OCI-LY1 (cell line): ENCODE measurements around the gene NIPA2.

Source experiments
- H2AFZ ChIP-seq: fragments of 200-600 bp; sonication (generic), shearing (Covaris generic); 2 replicates; pipeline ENCODE4 v1.6.0; 2014; ENCODE audit warnings: antibody characterized with exemption, mild to moderate bottlenecking, low read length
- H3F3A ChIP-seq: fragments of 200-600 bp; sonication (generic), shearing (Covaris generic); 2 replicates; pipeline ENCODE4 v1.6.0; 2014; ENCODE audit warnings: mild to moderate bottlenecking, antibody characterized with exemption, low read length, moderate library complexity; ENCODE audit not compliant: insufficient read depth
- H3K27ac ChIP-seq: fragments of 200-600 bp; sonication (generic); 2 replicates; pipeline ENCODE4 v1.5.1; 2014; ENCODE audit warnings: low read length, mixed run types, mild to moderate bottlenecking, low read depth; ENCODE audit not compliant: poor library complexity, severe bottlenecking
- H3K27me3 ChIP-seq: fragments of 200-600 bp; sonication (generic); 2 replicates; pipeline ENCODE4 v1.6.0; 2014; ENCODE audit warnings: antibody characterized with exemption, mild to moderate bottlenecking, low read length, moderate library complexity; ENCODE audit not compliant: insufficient read depth
- H3K36me3 ChIP-seq: fragments of 200-600 bp; sonication (generic); 2 replicates; pipeline ENCODE4 v1.6.1; 2014; ENCODE audit warnings: mild to moderate bottlenecking, antibody characterized with exemption, low read length, moderate library complexity, mixed read lengths; ENCODE audit not compliant: insufficient read depth
- H3K4me1 ChIP-seq: fragments of 200-600 bp; sonication (generic); 2 replicates; pipeline ENCODE4 v1.5.1; 2014; ENCODE audit warnings: mild to moderate bottlenecking, low read length, moderate library complexity; ENCODE audit not compliant: insufficient read depth, severe bottlenecking
- H3K4me2 ChIP-seq: fragments of 200-600 bp; sonication (generic), shearing (Covaris generic); 2 replicates; pipeline ENCODE4 v1.6.1; 2014; ENCODE audit warnings: low read length
- H3K4me3 ChIP-seq: fragments of 200-600 bp; sonication (generic); 2 replicates; pipeline ENCODE4 v1.5.1; 2014; ENCODE audit warnings: low read length, low read depth, mild to moderate bottlenecking, mixed read lengths; ENCODE audit not compliant: poor library complexity, severe bottlenecking
- H3K79me2 ChIP-seq: fragments of 200-600 bp; shearing (Covaris generic); 2 replicates; pipeline ENCODE4 v1.6.1; 2016; ENCODE audit warnings: mixed run types, low read length, mixed read lengths; ENCODE audit not compliant: insufficient read depth
- H3K9ac ChIP-seq: fragments of 200-600 bp; sonication (generic), shearing (Covaris generic); 2 replicates; pipeline ENCODE4 v1.6.1; 2014; ENCODE audit warnings: mild to moderate bottlenecking, low read length, mixed read lengths
- H3K9me2 ChIP-seq: fragments of 200-600 bp; sonication (generic), shearing (Covaris generic); 2 replicates; pipeline ENCODE4 v1.6.1; 2014; ENCODE audit warnings: low read depth, mild to moderate bottlenecking, low read length, mixed read lengths
- H3K9me3 ChIP-seq: fragments of 200-600 bp; shearing (Covaris generic); 2 replicates; pipeline ENCODE4 v1.6.1; 2014; ENCODE audit warnings: low read length, mixed read lengths
- H4K20me1 ChIP-seq: fragments of 200-600 bp; sonication (generic), shearing (Covaris generic); 2 replicates; pipeline ENCODE4 v1.6.0; 2016; ENCODE audit warnings: mild to moderate bottlenecking, low read length; ENCODE audit not compliant: insufficient read depth
- EZH2 ChIP-seq: fragments of 200-600 bp; sonication (generic), shearing (Covaris generic); IDR thresholded peaks from 2 replicates; pipeline ENCODE4 v1.8.0; 2017; ENCODE audit warnings: borderline replicate concordance, mixed run types, mild to moderate bottlenecking, antibody characterized with exemption, low read length, moderate library complexity, mixed read lengths
- TF ChIP-seq, protein P1 (sequence below): fragments of 200-600 bp; sonication (generic), shearing (Covaris generic); IDR thresholded peaks from 2 replicates; pipeline ENCODE4 v1.5.1; 2017; ENCODE audit warnings: mild to moderate bottlenecking, antibody characterized with exemption, low read length, moderate library complexity, mixed read lengths

Gene NIPA2

GRCh38 chr15:22819651-22820050, 18.8 kb upstream of the NIPA2 start:
- no peak overlapping the region for H2AFZ ChIP-seq
- H3K27ac ChIP-seq = no peak overlapping the region
- no peaks in the 10 kb centered on the region for H3K9me2 ChIP-seq

GRCh38 chr15:22823495-22824128, 14.9 kb upstream of the NIPA2 start:
- H3K9me3 ChIP-seq = no peaks in the 10 kb centered on the region
- no peak overlapping the region for H3K4me3 ChIP-seq
- H3K79me2 ChIP-seq = no peaks in the 10 kb centered on the region
- H3K9me2 ChIP-seq = no peaks in the 10 kb centered on the region
- H4K20me1 ChIP-seq = no peaks in the 10 kb centered on the region
- H3K4me1 ChIP-seq = no peaks in the 10 kb centered on the region
- TF ChIP-seq EZH2 = no peak
- TF ChIP-seq, protein P1, sequence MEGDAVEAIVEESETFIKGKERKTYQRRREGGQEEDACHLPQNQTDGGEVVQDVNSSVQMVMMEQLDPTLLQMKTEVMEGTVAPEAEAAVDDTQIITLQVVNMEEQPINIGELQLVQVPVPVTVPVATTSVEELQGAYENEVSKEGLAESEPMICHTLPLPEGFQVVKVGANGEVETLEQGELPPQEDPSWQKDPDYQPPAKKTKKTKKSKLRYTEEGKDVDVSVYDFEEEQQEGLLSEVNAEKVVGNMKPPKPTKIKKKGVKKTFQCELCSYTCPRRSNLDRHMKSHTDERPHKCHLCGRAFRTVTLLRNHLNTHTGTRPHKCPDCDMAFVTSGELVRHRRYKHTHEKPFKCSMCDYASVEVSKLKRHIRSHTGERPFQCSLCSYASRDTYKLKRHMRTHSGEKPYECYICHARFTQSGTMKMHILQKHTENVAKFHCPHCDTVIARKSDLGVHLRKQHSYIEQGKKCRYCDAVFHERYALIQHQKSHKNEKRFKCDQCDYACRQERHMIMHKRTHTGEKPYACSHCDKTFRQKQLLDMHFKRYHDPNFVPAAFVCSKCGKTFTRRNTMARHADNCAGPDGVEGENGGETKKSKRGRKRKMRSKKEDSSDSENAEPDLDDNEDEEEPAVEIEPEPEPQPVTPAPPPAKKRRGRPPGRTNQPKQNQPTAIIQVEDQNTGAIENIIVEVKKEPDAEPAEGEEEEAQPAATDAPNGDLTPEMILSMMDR = no peak
- H3K4me2 ChIP-seq = no peak overlapping the region
- no peak overlapping the region for H3K27ac ChIP-seq
- H3K27me3 ChIP-seq = no peaks in the 10 kb centered on the region
- H2AFZ ChIP-seq = no peak overlapping the region
- H3F3A ChIP-seq = no peaks in the 10 kb centered on the region
- peaks cover 86% of the 10 kb centered on the region for H3K36me3 ChIP-seq
- H3K9ac ChIP-seq = no peak overlapping the region

More at GRCh38 chr15:22819651-22820050, 18.8 kb upstream of the NIPA2 start:
- Histone ChIP-seq H3K36me3 (peaks cover 65% of the 10 kb centered on the region), H3F3A (no peaks in the 10 kb centered on the region), H3K79me2 (no peaks in the 10 kb centered on the region), H3K27me3 (no peaks in the 10 kb centered on the region), H3K9me3 (no peaks in the 10 kb centered on the region), H3K4me1 (no peaks in the 10 kb centered on the region), H4K20me1 (no peaks in the 10 kb centered on the region), H3K4me3 (no peak overlapping the region), H3K9ac (no peak overlapping the region), H3K4me2 (no peak overlapping the region)
- TF ChIP-seq EZH2 = no peak
- TF ChIP-seq, protein P1 = no peak

GRCh38 chr15:22827125-22827524, 11.3 kb upstream of the NIPA2 start:
- no peaks in the 10 kb centered on the region for H3K9me2 ChIP-seq
- H3K9me3 ChIP-seq = no peaks in the 10 kb centered on the region
- TF ChIP-seq, protein P1 = no peak
- no peak for TF ChIP-seq EZH2
- no peaks in the 10 kb centered on the region for H4K20me1 ChIP-seq
- no peak overlapping the region for H3K4me3 ChIP-seq
- H3K4me2 ChIP-seq = no peak overlapping the region
- H2AFZ ChIP-seq = no peak overlapping the region
- no peaks in the 10 kb centered on the region for H3F3A ChIP-seq
- no peak overlapping the region for H3K27ac ChIP-seq
- no peaks in the 10 kb centered on the region for H3K27me3 ChIP-seq
- H3K36me3 ChIP-seq = peaks cover 62% of the 10 kb centered on the region
- no peaks in the 10 kb centered on the region for H3K79me2 ChIP-seq
- no peaks in the 10 kb centered on the region for H3K4me1 ChIP-seq
- no peak overlapping the region for H3K9ac ChIP-seq
